IgD-negative memory B cell (primary cell): ENCODE results near the gene FAM193A. TPM values are rescaled to one million over a fixed set of nuclear protein-coding genes. Genes with fewer than 3 reads are reported as not detected.
A peak's percentile ranks its signal among the peaks of the same experiment; 100 is the strongest.

Experiments
- H3K27ac Mint-ChIP-seq, 3 donors: one replicate each; pipeline ENCODE4 v1.8.0; 2020 to 2022; ENCODE audit warnings: mild to moderate bottlenecking in 3 of 3, mixed read lengths in 3 of 3, moderate library complexity in 1 of 3
- H3K27me3 Mint-ChIP-seq: one replicate; pipeline ENCODE4 v1.8.0; 2021; ENCODE audit warnings: mixed read lengths
- H3K36me3 Mint-ChIP-seq: one replicate; pipeline ENCODE4 v1.8.0; 2020; ENCODE audit warnings: mild to moderate bottlenecking, mixed read lengths
- H3K4me1 Mint-ChIP-seq, 3 donors: one replicate each; pipeline ENCODE4 v1.8.0; 2020 to 2022; ENCODE audit warnings: mixed read lengths in 3 of 3, mild to moderate bottlenecking in 1 of 3
- H3K4me3 Mint-ChIP-seq, 4 donors: one replicate each; pipeline ENCODE4 v1.8.0; 2020 to 2022; ENCODE audit warnings: mild to moderate bottlenecking in 4 of 4, mixed read lengths in 4 of 4, moderate library complexity in 3 of 4
- H3K9me3 Mint-ChIP-seq, 3 donors: one replicate each; pipeline ENCODE4 v1.8.0; 2020 to 2021; ENCODE audit warnings: mixed read lengths in 3 of 3, mild to moderate bottlenecking in 1 of 3
- polyA plus RNA-seq: library from polyadenylated mRNA; unstranded; fragments of 300-500 nt; fragmentation: Illumina TruSeq; gene quantifications from one replicate; pipeline ENCODE4 v1.2.3, GENCODE V29; 2021

The FAM193A gene
- polyA plus RNA-seq, 1 donor from 2014 or later = 6.3 TPM

- peaks cover 13% of the 10 kb centered on the region for H3K36me3 Mint-ChIP-seq
- H3K4me3 Mint-ChIP-seq = peak overlapping the region in 3 of 4 donors; percentile 34 to 81 (median 38)
- H3K27me3 Mint-ChIP-seq = no peaks in the 10 kb centered on the region
- H3K9me3 Mint-ChIP-seq = no peaks in the 10 kb centered on the region
- peaks cover 28 to 37% (median 37%) of the 10 kb centered on the region in 3 donors for H3K4me1 Mint-ChIP-seq
- H3K27ac Mint-ChIP-seq = peak overlapping the region; percentile 76 to 93 (median 86)
These were observed 151.8 kb downstream of the FAM193A start for GRCh38 chr4:2688281-2688680.

GRCh38 chr4:2688697-2689096, 152.2 kb downstream of the FAM193A start:
- Mint-ChIP-seq H3K27ac (peak overlapping the region; percentile 57 to 93 (median 76)), H3K36me3 (peaks cover 15% of the 10 kb centered on the region), H3K4me3 (no peak overlapping the region), H3K9me3 (no peaks in the 10 kb centered on the region), H3K27me3 (no peaks in the 10 kb centered on the region), H3K4me1 (peaks cover 30 to 39% (median 37%) of the 10 kb centered on the region in 3 donors)

DNA sequence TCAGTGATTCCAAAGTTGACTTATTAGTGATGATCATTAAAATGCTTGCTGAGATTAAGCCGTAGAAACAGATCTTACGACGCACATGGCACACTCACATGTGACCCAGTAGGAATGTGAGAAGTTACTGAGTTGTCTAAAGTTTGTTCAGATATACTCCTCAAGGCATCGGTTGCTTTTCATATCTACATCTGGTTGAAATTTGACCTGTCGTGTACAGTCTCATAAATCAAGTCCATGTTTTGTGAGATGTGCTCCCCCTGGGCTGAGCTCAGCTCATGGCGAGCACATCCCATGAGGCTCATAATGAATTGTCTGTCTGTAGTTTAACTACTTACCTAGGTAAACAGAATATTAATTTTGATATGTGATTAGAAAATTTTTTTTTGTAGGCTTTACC, 152.7 kb downstream of the FAM193A start:
- Mint-ChIP-seq H3K27me3 (no peaks in the 10 kb centered on the region), H3K9me3 (no peaks in the 10 kb centered on the region), H3K4me1 (peaks cover 34 to 41% (median 40%) of the 10 kb centered on the region in 3 donors), H3K36me3 (peaks cover 18% of the 10 kb centered on the region), H3K27ac (peak overlapping the region; percentile 57 to 97 (median 93)), H3K4me3 (peak overlapping the region in 1 of 4 donors; percentile 88)

DNA sequence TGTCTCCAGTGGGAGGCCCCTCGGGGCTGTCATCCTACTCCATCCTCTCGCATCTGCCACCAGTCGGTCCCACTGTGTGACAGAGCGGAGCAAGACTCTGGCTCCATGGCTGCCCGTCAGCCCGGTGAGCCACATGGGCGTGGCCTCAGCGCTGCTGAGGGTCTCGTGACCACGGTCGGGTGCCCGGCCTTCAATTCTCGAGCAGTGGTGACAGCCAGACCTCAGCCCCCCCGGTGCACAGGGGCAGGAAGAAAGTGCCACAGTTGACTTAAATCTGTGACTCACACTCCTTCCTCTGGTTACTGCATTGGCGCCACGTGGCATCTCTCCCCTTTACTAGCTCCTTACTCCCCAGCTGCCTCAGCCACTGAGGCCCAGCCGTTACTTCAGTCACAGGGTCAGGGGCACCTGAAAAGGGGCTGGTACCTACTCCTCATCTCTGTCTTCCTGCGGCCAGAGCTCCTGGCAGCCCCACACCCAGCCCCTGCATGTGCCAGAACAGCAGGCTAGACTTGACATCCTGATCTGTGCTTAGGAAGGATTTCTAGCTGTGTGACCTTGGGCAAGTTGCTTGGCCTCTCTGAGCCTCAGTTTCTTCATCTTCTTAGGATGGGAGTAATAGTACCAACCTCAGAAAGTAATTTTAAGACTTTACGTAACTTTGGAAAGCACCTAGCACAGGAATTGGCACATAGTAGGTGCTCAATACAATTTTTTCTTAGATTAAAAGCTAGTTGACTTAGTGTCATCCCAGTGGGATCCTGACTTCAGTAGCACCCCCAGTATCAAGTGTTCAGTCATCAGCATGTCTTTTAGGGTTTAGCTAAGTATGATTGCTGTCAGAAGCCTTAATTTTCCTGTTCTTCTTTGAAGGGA, 153.6 kb downstream of the FAM193A start:
- no peaks in the 10 kb centered on the region for H3K27me3 Mint-ChIP-seq
- no peaks in the 10 kb centered on the region for H3K9me3 Mint-ChIP-seq
- peak overlapping the region; percentile 44 to 89 (median 79) for H3K4me3 Mint-ChIP-seq
- H3K27ac Mint-ChIP-seq = peak overlapping the region; percentile 88 to 97 (median 93)
- peaks cover 20% of the 10 kb centered on the region for H3K36me3 Mint-ChIP-seq
- peaks cover 40 to 49% (median 47%) of the 10 kb centered on the region in 3 donors for H3K4me1 Mint-ChIP-seq

DNA sequence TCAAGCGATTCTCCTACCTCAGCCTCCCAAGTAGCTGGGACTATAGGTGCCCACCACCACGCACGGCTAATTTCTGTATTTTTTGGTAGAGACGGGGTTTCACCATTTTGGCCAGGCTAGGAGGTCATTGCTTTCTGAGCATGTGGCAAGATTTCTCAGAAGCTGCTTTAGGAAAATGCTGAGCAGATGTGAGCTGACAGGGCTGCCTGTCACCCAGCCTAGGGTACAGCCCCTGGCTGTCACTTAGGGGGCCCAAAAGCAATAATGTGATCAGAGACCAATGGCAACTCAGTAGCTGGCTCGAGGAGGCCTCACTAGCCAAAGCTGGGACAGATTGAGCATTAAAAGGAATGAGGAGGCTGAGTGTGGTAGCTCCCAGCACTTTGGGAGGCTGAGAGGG, 154.9 kb downstream of the FAM193A start:
- Mint-ChIP-seq H3K4me3 (peak overlapping the region in 3 of 4 donors; percentile 67 to 84 (median 78)), H3K9me3 (no peaks in the 10 kb centered on the region), H3K27me3 (no peaks in the 10 kb centered on the region), H3K4me1 (peaks cover 42 to 58% (median 54%) of the 10 kb centered on the region in 3 donors), H3K36me3 (peaks cover 20% of the 10 kb centered on the region), H3K27ac (peak overlapping the region; percentile 89 to 93 (median 92))

DNA sequence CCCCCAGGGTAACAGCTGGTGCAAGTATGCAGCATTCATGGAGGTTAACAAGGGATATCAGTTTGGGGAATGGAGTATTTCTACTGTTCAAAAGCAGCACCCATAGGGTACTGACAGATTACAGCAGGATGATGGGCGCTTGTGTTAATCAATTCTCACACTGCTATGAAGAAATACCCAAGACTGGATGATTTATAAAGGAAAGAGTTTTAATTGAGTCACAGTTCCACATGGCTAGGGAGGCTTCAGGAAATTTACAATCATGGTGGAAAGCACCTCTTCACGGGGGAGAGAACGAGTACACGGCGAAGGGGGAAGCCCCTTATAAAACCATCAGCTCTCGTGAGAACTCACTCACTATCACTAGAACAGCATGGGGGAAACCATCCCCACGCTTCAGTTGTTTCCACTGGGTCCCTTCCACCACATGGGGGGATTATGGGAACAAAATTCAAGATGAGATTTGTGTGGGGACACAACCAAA, 155.5 kb downstream of the FAM193A start:
- no peaks in the 10 kb centered on the region for H3K9me3 Mint-ChIP-seq
- peaks cover 22% of the 10 kb centered on the region for H3K36me3 Mint-ChIP-seq
- H3K27ac Mint-ChIP-seq = peak overlapping the region; percentile 89 to 93 (median 92)
- H3K27me3 Mint-ChIP-seq = no peaks in the 10 kb centered on the region
- H3K4me1 Mint-ChIP-seq = peaks cover 48 to 64% (median 59%) of the 10 kb centered on the region in 3 donors
- H3K4me3 Mint-ChIP-seq = peak overlapping the region; percentile 34 to 86 (median 78)

DNA sequence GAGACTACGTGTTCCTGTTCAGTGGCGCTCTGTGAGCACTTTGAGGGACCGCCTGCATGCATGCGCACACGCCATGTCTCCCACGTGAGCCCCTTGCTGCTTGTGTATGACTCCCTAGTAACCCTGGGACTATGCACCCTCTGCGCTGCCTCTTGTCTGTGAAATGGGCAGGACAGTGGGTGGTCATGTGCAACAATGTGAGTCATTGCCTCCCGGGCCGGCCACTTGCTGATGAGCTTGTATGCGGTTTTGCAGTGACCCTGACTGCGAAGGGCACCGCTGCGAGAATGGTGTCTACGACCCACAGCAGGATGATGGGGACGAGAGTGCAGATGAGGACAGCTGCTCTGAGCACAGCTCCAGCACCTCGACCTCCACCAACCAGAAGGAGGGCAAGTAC, 158.2 kb downstream of the FAM193A start:
- peaks cover 51 to 62% (median 57%) of the 10 kb centered on the region in 3 donors for H3K4me1 Mint-ChIP-seq
- H3K4me3 Mint-ChIP-seq = peak overlapping the region in 3 of 4 donors; percentile 53 to 74 (median 67)
- peak overlapping the region in 2 of 3 donors; percentile 79 to 87 for H3K27ac Mint-ChIP-seq
- H3K36me3 Mint-ChIP-seq = peaks cover 23% of the 10 kb centered on the region
- no peaks in the 10 kb centered on the region for H3K9me3 Mint-ChIP-seq
- no peaks in the 10 kb centered on the region for H3K27me3 Mint-ChIP-seq

GRCh38 chr4:2695346-2696060, 159.1 kb downstream of the FAM193A start:
- H3K4me3 Mint-ChIP-seq = peak overlapping the region in 3 of 4 donors; percentile 53 to 72 (median 67)
- H3K4me1 Mint-ChIP-seq = peaks cover 46 to 54% (median 49%) of the 10 kb centered on the region in 3 donors
- peaks cover 23% of the 10 kb centered on the region for H3K36me3 Mint-ChIP-seq
- peak overlapping the region; percentile 78 to 87 (median 79) for H3K27ac Mint-ChIP-seq
- no peaks in the 10 kb centered on the region for H3K27me3 Mint-ChIP-seq
- no peaks in the 10 kb centered on the region for H3K9me3 Mint-ChIP-seq

- H3K4me3 Mint-ChIP-seq = peak overlapping the region; percentile 59 to 87 (median 77)
These were observed 160.0 kb downstream of the FAM193A start for GRCh38 chr4:2696423-2696822.

DNA sequence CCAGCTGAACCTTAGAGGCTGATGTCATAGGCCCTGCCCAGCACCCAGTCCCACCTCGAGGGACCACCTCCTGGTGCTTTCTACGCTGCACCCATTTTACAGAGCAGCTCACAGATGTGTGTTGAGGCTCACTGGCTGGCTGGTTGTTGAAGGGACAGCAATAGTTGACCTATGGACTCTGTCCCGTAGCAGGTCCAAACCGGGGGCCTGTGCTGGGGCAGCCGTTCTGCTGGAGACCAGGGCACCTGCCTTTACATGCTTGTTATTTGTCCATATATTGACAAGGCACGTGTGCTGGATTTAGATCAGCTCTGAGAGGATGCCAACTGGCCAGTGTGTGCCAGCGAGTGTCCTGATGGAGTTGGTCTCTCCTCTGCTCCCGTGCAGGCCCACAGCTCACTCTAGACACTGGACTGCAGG, 161.6 kb downstream of the FAM193A start:
- no peaks in the 10 kb centered on the region for H3K27me3 Mint-ChIP-seq
- H3K9me3 Mint-ChIP-seq = no peaks in the 10 kb centered on the region
- H3K4me3 Mint-ChIP-seq = peak overlapping the region in 1 of 4 donors; percentile 41
- peak overlapping the region; percentile 73 to 96 (median 95) for H3K27ac Mint-ChIP-seq
- peaks cover 28 to 36% (median 34%) of the 10 kb centered on the region in 3 donors for H3K4me1 Mint-ChIP-seq
- H3K36me3 Mint-ChIP-seq = peaks cover 14% of the 10 kb centered on the region

More at GRCh38 chr4:2696423-2696822, 160.0 kb downstream of the FAM193A start:
- Mint-ChIP-seq H3K36me3 (peaks cover 24% of the 10 kb centered on the region), H3K9me3 (no peaks in the 10 kb centered on the region), H3K4me1 (peaks cover 40 to 45% (median 43%) of the 10 kb centered on the region in 3 donors), H3K27ac (peak overlapping the region; percentile 95 to 98 (median 96)), H3K27me3 (no peaks in the 10 kb centered on the region)

GRCh38 chr4:2698504-2698903, 162.1 kb downstream of the FAM193A start:
- H3K4me3 Mint-ChIP-seq = peak overlapping the region in 1 of 4 donors; percentile 65
- no peaks in the 10 kb centered on the region for H3K9me3 Mint-ChIP-seq
- H3K27me3 Mint-ChIP-seq = no peaks in the 10 kb centered on the region
- peaks cover 28 to 36% (median 35%) of the 10 kb centered on the region in 3 donors for H3K4me1 Mint-ChIP-seq
- H3K27ac Mint-ChIP-seq = peak overlapping the region in 1 of 3 donors; percentile 66
- peaks cover 14% of the 10 kb centered on the region for H3K36me3 Mint-ChIP-seq

- Mint-ChIP-seq H3K9me3 (no peaks in the 10 kb centered on the region), H3K27ac (peak overlapping the region in 2 of 3 donors; percentile 16 to 66), H3K36me3 (peaks cover 9% of the 10 kb centered on the region), H3K4me3 (peak overlapping the region in 1 of 4 donors; percentile 65), H3K4me1 (peaks cover 24 to 31% (median 30%) of the 10 kb centered on the region in 3 donors), H3K27me3 (no peaks in the 10 kb centered on the region)
These were observed 162.6 kb downstream of the FAM193A start for GRCh38 chr4:2698951-2699505.

DNA sequence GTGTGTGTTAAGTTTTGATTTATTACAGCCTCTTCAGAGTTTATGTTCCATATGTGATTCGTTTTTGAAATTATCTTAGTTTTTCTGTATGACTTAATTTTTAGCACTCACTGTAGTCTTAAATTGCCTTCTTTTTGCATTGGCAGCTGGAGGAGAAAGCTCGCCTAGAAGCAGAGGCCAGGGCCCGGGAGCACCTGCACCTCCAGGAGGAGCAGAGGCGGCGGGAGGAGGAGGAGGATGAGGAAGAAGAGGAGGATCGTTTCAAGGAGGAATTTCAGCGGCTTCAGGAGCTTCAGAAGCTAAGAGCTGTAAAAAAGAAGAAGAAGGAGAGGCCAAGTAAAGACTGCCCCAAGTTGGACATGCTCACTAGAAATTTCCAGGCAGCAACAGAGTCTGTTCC, 163.1 kb downstream of the FAM193A start:
- Mint-ChIP-seq H3K9me3 (no peaks in the 10 kb centered on the region), H3K4me1 (peaks cover 21 to 29% (median 25%) of the 10 kb centered on the region in 3 donors), H3K27me3 (no peaks in the 10 kb centered on the region), H3K36me3 (peaks cover 9% of the 10 kb centered on the region), H3K4me3 (no peak overlapping the region), H3K27ac (peak overlapping the region in 1 of 3 donors; percentile 80)

DNA sequence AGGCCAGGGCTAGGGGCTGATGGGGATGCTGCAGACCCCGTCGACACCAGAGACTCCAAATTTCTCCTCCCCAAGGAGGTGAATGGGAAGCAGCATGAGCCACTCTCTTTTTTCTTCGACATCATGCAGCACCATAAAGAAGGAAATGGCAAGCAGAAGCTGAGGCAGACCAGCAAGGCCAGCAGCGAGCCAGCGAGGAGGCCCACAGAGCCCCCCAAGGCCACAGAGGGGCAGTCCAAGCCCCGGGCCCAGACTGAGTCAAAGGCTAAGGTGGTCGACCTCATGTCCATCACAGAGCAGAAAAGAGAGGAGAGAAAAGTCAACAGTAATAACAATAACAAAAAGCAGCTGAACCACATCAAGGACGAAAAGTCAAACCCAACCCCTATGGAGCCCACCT, 163.6 kb downstream of the FAM193A start:
- Mint-ChIP-seq H3K9me3 (no peaks in the 10 kb centered on the region), H3K27ac (peak overlapping the region in 1 of 3 donors; percentile 2), H3K4me3 (peak overlapping the region in 1 of 4 donors; percentile 15), H3K36me3 (peaks cover 8% of the 10 kb centered on the region), H3K4me1 (peaks cover 16 to 24% (median 21%) of the 10 kb centered on the region in 3 donors), H3K27me3 (no peaks in the 10 kb centered on the region)
